NCI-H1105 treated with DMSO at 0.1 percent for 48 hours (cell line): ENCODE measurements around the gene NUDC.
"Not testable (repeated sequence)": the region's sequence is repeated elsewhere in the genome, so short reads cannot be mapped to it uniquely, and the experiment has no call there.

Source experiments
- DNase-seq: peaks from one replicate; lab custom pipeline; 2025; lab: John Stamatoyannopoulos, UW

Gene NUDC

GRCh38 chr1:26921540-26922430 is at the start of gene NUDC:
Gene NUDC, plus strand, starts transcription at chr1:26921743. Its CDS starts 106 bp downstream, at chr1:26921849.
- DNase-seq, result peak; percentile 97

GRCh38 chr1:26873097-26873496 is 48.4 kb upstream of the NUDC start:
- DNase-seq, result not testable (repeated sequence)

GRCh38 chr1:26874896-26875295 is 46.6 kb upstream of the NUDC start:
- no peak for DNase-seq

GRCh38 chr1:26877326-26877725 is 44.2 kb upstream of the NUDC start:
- no peak for DNase-seq

GRCh38 chr1:26879793-26880192 is 41.8 kb upstream of the NUDC start:
- no peak for DNase-seq

GRCh38 chr1:26881611-26882010 is 39.9 kb upstream of the NUDC start:
- not testable (repeated sequence) for DNase-seq

- no peak for DNase-seq
Observed at GRCh38 chr1:26882696-26883463, 38.7 kb upstream of the NUDC start.

- no peak for DNase-seq
Observed at GRCh38 chr1:26887125-26887524, 34.4 kb upstream of the NUDC start.

- no peak for DNase-seq
Observed at GRCh38 chr1:26888231-26888630, 33.3 kb upstream of the NUDC start.

GRCh38 chr1:26889551-26890466 is 31.7 kb upstream of the NUDC start, which contains the start of gene GPN2:
Gene GPN2, minus strand, starts transcription at chr1:26890283. Its CDS starts 187 bp downstream, at chr1:26890096.
- DNase-seq, result peak; percentile 81

- DNase-seq, result no peak
Observed at GRCh38 chr1:26890467-26890796, 31.1 kb upstream of the NUDC start.

- no peak for DNase-seq
Observed at GRCh38 chr1:26894263-26894662, 27.3 kb upstream of the NUDC start.

- no peak for DNase-seq
Observed at GRCh38 chr1:26897351-26897750, 24.2 kb upstream of the NUDC start.

- peak; percentile 95 for DNase-seq
Observed at GRCh38 chr1:26900001-26900814, 21.3 kb upstream of the NUDC start, which contains the start of gene GPATCH3. Gene GPATCH3, minus strand, starts transcription at chr1:26900467. Its CDS starts 25 bp downstream, at chr1:26900442.

- DNase-seq, result no peak
Observed at GRCh38 chr1:26900815-26901511, 20.6 kb upstream of the NUDC start.

GRCh38 chr1:26907071-26907917 is 14.2 kb upstream of the NUDC start:
- DNase-seq, result peak; percentile 18

GRCh38 chr1:26909951-26910342 is 11.6 kb upstream of the NUDC start:
- DNase-seq, result no peak

- DNase-seq, result no peak
Observed at GRCh38 chr1:26910343-26911160, 11.0 kb upstream of the NUDC start.
